Measurements from ENCODE around the gene NEUROD4. TPM values are rescaled to one million over a fixed set of nuclear protein-coding genes. Genes with fewer than 3 reads are reported as not detected.
A peak's percentile ranks its signal among the peaks of the same experiment; 100 is the strongest.

NEUROD4 gene
- total and polyA plus RNA-seq, 8 donors, result 0.02 TPM; not detected in 7

DNA sequence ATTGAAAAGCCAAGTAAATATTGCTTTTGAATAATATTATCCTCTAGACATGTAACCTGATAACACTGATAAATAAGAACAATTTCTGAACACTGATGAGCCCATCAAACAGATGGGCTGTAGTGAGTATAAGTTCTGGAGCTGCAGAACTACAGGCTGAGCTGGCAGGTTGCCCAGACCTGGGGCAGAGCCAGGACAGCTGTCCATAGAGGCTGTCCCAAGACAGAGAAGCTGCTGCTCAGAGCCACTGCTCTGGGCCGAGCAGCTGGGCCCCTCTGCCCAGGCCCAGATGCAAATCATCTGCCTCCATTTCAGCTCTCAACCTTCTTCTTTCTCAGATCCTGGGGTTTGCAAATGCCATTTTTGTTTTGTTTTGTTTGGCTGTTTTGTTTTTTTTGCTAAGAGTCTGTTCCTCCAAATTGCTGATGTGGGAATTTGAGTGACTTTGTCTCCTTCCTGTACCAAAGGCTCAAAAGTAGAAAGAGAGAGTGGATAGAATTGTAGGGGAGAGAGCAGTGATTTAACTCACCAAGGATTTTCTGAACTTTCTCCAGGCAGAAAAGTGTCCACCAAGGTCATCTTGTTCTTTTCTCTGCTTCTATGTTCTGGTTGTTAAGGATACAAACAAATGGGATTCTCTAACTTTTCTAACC lies 31.2 kb upstream of the NEUROD4 start:
- TF ChIP-seq, protein P1, sequence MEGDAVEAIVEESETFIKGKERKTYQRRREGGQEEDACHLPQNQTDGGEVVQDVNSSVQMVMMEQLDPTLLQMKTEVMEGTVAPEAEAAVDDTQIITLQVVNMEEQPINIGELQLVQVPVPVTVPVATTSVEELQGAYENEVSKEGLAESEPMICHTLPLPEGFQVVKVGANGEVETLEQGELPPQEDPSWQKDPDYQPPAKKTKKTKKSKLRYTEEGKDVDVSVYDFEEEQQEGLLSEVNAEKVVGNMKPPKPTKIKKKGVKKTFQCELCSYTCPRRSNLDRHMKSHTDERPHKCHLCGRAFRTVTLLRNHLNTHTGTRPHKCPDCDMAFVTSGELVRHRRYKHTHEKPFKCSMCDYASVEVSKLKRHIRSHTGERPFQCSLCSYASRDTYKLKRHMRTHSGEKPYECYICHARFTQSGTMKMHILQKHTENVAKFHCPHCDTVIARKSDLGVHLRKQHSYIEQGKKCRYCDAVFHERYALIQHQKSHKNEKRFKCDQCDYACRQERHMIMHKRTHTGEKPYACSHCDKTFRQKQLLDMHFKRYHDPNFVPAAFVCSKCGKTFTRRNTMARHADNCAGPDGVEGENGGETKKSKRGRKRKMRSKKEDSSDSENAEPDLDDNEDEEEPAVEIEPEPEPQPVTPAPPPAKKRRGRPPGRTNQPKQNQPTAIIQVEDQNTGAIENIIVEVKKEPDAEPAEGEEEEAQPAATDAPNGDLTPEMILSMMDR (IDR thresholded peaks at IDR 0.05), result no peak
- Histone ChIP-seq H3K4me1 (no peaks in the 10 kb centered on the region), H3K9me3 (no peaks in the 10 kb centered on the region), H3K27me3 (no peaks in the 10 kb centered on the region), H3K36me3 (no peaks in the 10 kb centered on the region), H3K27ac (no peak overlapping the region), H3K4me3 (no peak overlapping the region)
- no peak for FAIRE-seq
- DNase-seq, result peak; percentile 16 to 83 (median 48)
- WGBS, 2 donors, result 16 to 33% methylated on average over 1 of the region's 1 CpG
- peak in 3 of 4 donors; percentile 55 to 59 (median 56) for ATAC-seq
- intact Hi-C loops (cut with DNase I), result no loop called here

DNA sequence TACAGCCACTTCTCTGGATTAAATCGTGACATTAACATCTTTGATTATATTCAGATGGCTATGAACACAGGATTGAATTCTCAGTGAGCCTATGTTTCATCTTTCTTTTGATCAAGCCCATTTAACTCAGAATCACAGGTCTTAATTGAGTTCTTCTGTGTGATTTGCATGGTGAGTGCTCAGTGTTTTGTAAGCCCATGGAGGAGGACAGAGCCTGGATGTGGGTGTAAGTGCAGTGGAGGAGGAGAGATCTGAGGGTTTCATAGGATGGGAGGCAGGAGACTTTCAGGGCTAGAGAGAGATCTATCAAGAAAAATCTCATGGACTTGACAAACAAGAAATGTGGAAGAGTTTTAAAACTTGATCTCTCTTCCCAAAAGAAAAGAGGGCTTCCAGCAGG lies 29.9 kb upstream of the NEUROD4 start:
- no peak for FAIRE-seq
- H3K27ac ChIP-seq, result no peak overlapping the region
- H3K4me1 ChIP-seq, result no peaks in the 10 kb centered on the region
- H3K9me3 ChIP-seq, result no peaks in the 10 kb centered on the region
- no peak overlapping the region for H3K4me3 ChIP-seq
- no peaks in the 10 kb centered on the region for H3K27me3 ChIP-seq
- WGBS, 2 donors, result 37 to 38% methylated on average over 1 of the region's 1 CpG
- TF ChIP-seq, protein P1 (IDR thresholded peaks at IDR 0.05), result no peak
- ATAC-seq, result no peak
- H3K36me3 ChIP-seq, result no peaks in the 10 kb centered on the region
- DNase-seq, result no peak
- intact Hi-C loops (cut with DNase I), result loop anchor here in 2 of 3 donors (5.0 to 10.0 kb wide), 3 partner anchors 82 to 155 kb away; no protein-coding TSS in a partner anchor

- FAIRE-seq (no peak), DNase-seq (no peak), ATAC-seq (no peak)
- no peaks in the 10 kb centered on the region for H3K36me3 ChIP-seq
- no peak overlapping the region for H3K27ac ChIP-seq
- H3K27me3 ChIP-seq, result no peaks in the 10 kb centered on the region
- WGBS, 2 donors, result 78 to 79% methylated on average over 9 of the region's 9 CpGs
- no peak overlapping the region for H3K4me3 ChIP-seq
- intact Hi-C loops (cut with DNase I), result loop anchor here in 2 of 3 donors (5.0 to 10.0 kb wide), 3 partner anchors 81 to 153 kb away; no protein-coding TSS in a partner anchor
- TF ChIP-seq, protein P1 (IDR thresholded peaks at IDR 0.05), result no peak
- H3K4me1 ChIP-seq, result no peaks in the 10 kb centered on the region
- no peaks in the 10 kb centered on the region for H3K9me3 ChIP-seq
Observed at GRCh38 chr12:54991161-54991990, 28.4 kb upstream of the NEUROD4 start.

- no peak overlapping the region for H3K27ac ChIP-seq
- no peaks in the 10 kb centered on the region for H3K27me3 ChIP-seq
- no peaks in the 10 kb centered on the region for H3K9me3 ChIP-seq
- H3K4me1 ChIP-seq, result no peaks in the 10 kb centered on the region
- no peak for ATAC-seq
- WGBS, 2 donors, result 60 to 71% methylated on average over 5 of the region's 5 CpGs
- intact Hi-C loops (cut with DNase I), result loop anchor here in 2 of 3 donors (5.0 to 10.0 kb wide), 3 partner anchors 80 to 153 kb away; no protein-coding TSS in a partner anchor
- TF ChIP-seq, protein P1 (IDR thresholded peaks at IDR 0.05), result no peak
- DNase-seq, result no peak
- H3K36me3 ChIP-seq, result no peaks in the 10 kb centered on the region
- H3K4me3 ChIP-seq, result no peak overlapping the region
- no peak for FAIRE-seq
Observed at GRCh38 chr12:54991991-54992375, 27.8 kb upstream of the NEUROD4 start.
